Right hindlimb (tissue), 1 donor: Measurements from ENCODE around the gene ADAMTS15.

ENCODE experiments used
- DNase-seq: peaks from one replicate; pipeline ENCODE4 v3.0.0-alpha.2; 2018

The ADAMTS15 gene

GRCh38 chr11:130515829-130516553, 67.5 kb downstream of the ADAMTS15 start:
- DNase-seq, result no peak

- no peak for DNase-seq
Observed at GRCh38 chr11:130516554-130517505, 68.4 kb downstream of the ADAMTS15 start.

DNA sequence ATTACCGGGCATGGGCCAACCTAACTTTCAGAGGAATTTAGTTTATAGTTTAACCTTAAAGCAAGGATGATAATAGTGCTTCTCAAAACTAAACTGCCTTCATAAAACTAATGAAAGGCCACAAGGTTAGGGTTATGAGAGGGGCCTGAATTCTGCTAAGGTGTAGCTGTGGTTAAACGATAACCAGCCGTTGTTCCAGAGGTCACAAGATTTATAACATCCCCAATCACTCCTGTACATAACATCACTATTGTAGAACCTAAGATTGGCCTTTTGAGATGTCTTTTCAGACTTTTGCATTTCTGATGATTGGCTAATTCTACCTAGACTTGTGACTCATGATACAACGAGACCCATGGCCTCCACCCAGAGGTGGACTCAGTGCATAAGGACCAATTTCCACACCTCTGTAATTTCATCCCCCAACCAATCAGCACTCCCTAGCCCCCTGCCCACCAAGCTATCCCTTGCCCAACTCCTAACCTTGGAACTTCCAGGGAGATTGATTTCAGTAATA, 69.8 kb downstream of the ADAMTS15 start:
- no peak for DNase-seq

DNA sequence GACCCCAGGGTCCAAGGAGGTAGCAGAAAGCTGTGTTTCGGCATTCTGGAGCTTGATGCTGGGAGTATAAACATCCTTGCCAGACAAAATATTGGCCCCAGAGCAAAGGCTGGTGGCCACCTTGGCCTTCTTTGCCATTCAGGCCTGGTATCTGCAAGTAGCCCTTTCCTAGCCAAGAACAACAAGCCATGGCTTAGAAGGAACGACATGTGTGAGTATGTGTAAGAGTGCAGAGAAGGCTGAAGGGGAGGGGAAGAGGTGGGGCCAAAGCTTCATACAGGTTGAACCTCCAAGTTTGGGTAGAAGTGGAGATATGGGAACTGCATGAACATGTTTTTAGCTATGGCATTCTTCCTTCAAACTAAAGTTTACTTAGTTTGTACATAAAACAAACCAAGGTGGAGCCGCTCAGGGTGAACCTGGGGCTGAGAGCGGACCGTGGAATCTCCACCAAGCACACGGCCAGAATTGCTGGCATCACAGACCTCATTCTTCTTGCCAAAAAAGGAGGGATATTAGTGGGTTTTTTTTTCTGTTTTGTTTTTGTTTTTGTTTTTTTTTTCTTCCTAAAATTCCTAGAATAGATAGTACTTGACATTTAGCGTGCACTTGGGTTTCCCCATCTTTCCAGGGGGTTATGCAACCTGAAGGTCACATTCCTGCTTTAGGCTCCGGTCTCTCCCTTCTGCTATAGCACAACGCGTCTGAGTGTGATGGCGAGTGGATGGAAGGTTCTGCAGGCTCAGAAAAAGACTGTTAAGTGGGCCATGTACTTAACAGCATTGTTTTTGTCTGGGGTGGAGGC, 70.9 kb downstream of the ADAMTS15 start:
- no peak for DNase-seq

DNA sequence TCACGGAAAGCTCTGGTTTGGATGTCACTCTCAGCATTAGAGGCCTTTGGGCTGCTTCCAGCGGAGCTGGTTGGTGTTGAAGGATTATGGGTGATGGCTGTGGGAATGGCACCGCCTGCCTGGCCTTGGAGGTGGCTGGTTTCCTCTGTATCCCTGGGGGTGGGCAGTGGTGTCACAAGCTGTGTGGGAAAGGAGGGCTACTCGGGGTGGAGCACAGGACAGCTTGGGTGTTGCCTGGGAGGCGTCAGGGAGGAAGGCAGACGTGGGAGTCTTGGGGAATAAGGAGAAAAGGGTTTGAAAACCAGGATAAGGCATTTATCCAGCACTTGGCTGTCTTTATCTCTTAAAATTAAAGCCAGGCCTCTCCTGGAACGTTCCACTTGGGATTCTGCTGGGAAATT, 71.8 kb downstream of the ADAMTS15 start:
- DNase-seq, result peak; percentile 41

DNA sequence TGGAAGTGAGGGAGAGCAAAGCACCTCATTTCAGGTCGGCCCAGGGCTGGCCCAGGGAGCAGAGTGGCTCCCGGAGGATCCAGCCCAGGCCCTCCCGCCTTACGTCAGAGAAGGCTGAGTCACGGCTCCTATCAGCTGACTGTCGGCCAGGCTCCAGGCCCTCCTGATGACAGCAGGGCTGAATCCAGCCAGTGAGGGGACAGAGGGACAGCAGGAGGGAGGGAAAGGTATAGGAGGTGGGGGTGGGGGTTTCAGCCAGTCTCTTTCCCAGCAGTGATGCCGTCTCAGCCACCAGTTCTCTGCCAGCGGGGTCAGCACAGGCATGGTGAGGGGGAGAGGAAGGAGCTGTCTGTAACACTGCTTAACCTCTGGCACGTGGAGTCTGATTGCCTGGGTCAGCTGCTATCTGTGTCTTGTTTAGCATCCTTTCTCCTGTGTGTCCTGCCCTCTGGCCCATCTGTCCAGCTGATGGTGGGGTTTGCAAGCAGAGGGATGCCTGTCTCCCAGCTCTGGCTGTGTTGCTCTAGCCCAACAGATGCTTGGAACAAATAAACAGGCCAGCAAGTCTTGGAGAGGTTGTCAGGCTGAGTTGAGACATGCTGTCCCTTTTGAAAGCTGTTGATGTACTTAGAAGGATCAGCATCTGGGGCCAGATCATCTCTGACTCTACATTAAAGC, 74.0 kb downstream of the ADAMTS15 start:
- DNase-seq, result peak; percentile 74

DNA sequence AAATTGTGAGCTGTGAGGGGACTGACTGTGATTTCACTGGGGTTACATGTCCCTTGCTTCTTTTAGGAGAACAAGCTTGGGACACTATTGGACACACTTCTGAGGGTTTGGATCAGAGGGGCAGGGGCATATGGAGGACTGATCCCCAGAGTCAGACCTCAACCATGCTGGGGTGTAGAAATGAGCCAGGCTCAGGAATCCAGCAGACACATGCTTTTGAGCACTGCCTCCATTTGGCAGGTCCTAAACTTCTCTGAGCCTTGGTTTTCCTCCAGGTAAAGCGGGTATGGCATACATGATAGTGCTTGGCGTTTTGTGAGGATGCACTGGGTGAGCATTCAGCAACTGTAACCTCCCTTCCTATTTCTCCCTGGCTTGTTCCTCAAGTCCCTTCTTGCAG, 74.7 kb downstream of the ADAMTS15 start:
- DNase-seq, result no peak

DNA sequence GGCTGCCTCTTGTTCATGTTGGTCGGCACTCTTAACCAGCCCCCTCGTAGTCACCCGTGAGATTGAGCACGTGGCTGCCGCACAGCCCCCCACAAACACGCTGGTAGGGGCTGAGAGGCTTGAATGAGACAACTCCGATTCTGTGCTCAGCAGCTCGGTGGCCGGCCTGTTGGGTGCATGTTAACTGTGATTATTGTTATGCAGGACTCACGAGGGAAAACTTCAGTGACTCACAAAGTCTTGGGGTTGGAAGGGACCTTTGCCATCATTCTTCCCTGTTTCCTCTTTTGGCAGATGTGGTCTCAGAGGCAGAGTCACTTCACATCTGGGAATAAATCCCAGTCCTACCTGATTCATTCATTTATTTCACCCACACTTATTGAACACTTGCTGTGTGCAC, 75.2 kb downstream of the ADAMTS15 start:
- no peak for DNase-seq

- no peak for DNase-seq
Observed at GRCh38 chr11:130524132-130524790, 75.8 kb downstream of the ADAMTS15 start.

- no peak for DNase-seq
Observed at GRCh38 chr11:130525307-130525706, 76.9 kb downstream of the ADAMTS15 start.
